ENCODE data around the gene LRRC4. TPM values are rescaled to one million over a fixed set of nuclear protein-coding genes. Genes with fewer than 3 reads are reported as not detected.

Gene LRRC4
- total RNA-seq, 1 experiment from 2014 or later = 0.26 TPM

GRCh38 chr7:128035712-128036111, 4.5 kb upstream of the LRRC4 start:
- BruUV-seq (replicated peaks) = no TSS peak
- Histone ChIP-seq H2AFZ (ENCODE audit: low read length) (no peak overlapping the region), H3K9ac (ENCODE audit: low read length) (no peak overlapping the region), H3K9me2 (replicated peaks; ENCODE audit: low read length) (no peaks in the 10 kb centered on the region), H3K36me3 (ENCODE audit: low read depth, low read length) (no peaks in the 10 kb centered on the region), H3K4me1 (ENCODE audit: insufficient read depth, low read length) (peaks cover 3% of the 10 kb centered on the region), H4K20me1 (ENCODE audit: low read length) (0 out of 2 replicates have a peak, but pooled peaks cover under 1% of the 10 kb centered on the region), H3K4me3 (ENCODE audit: low read length) (no peak overlapping the region), H3K79me2 (ENCODE audit: low read length) (no peaks in the 10 kb centered on the region), H3F3A (ENCODE audit: low read length, unreplicated experiment) (no peaks in the 10 kb centered on the region), H3K27me3 (ENCODE audit: low read length) (no peaks in the 10 kb centered on the region), H3K4me2 (ENCODE audit: low read length) (no peak overlapping the region), H3K9me3 (ENCODE audit: low read length) (no peaks in the 10 kb centered on the region), H3K27ac (ENCODE audit: low read length) (no peak overlapping the region)
- intact Hi-C loops (cut with micrococcal nuclease) = no loop called here
- POLR2A ChIA-PET (ENCODE audit: unreplicated experiment) = no interaction called here
- CTCF ChIA-PET = interaction anchor here (2.0 kb wide), 1 partner anchor 174 kb away, joined by 6 read pairs; no protein-coding TSS in a partner anchor
- ATAC-seq (peak; percentile 67), DNase-seq (peak; percentile 45)
- no peak for TF ChIP-seq EZH2 (IDR thresholded peaks at IDR 0.05; ENCODE audit: low read length, unreplicated experiment)
- TF ChIP-seq, protein P1, sequence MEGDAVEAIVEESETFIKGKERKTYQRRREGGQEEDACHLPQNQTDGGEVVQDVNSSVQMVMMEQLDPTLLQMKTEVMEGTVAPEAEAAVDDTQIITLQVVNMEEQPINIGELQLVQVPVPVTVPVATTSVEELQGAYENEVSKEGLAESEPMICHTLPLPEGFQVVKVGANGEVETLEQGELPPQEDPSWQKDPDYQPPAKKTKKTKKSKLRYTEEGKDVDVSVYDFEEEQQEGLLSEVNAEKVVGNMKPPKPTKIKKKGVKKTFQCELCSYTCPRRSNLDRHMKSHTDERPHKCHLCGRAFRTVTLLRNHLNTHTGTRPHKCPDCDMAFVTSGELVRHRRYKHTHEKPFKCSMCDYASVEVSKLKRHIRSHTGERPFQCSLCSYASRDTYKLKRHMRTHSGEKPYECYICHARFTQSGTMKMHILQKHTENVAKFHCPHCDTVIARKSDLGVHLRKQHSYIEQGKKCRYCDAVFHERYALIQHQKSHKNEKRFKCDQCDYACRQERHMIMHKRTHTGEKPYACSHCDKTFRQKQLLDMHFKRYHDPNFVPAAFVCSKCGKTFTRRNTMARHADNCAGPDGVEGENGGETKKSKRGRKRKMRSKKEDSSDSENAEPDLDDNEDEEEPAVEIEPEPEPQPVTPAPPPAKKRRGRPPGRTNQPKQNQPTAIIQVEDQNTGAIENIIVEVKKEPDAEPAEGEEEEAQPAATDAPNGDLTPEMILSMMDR (conservative IDR thresholded peaks at IDR 0.05; ENCODE audit: low read depth, low read length) = peak; percentile 68; the same call in 1 of the 2 replicates

GRCh38 chr7:128034825-128035224, 3.6 kb upstream of the LRRC4 start:
- ChIA-PET CTCF (interaction anchor here (0.5 to 0.6 kb wide), 2 partner anchors 180 to 427 kb away, joined by 3 read pairs; no protein-coding TSS in a partner anchor), POLR2A (ENCODE audit: unreplicated experiment) (no interaction called here)
- TF ChIP-seq, protein P1 (conservative IDR thresholded peaks at IDR 0.05; ENCODE audit: low read depth, low read length) = no peak
- TF ChIP-seq EZH2 (IDR thresholded peaks at IDR 0.05; ENCODE audit: low read length, unreplicated experiment) = no peak
- no peak for TF ChIP-seq EZH2phosphoT487 (IDR thresholded peaks at IDR 0.05; ENCODE audit: borderline replicate concordance, low read length)
- Histone ChIP-seq H3K27me3 (ENCODE audit: low read length) (no peaks in the 10 kb centered on the region), H3F3A (ENCODE audit: low read length, unreplicated experiment) (no peaks in the 10 kb centered on the region), H3K27ac (ENCODE audit: low read length) (no peak overlapping the region), H3K9ac (ENCODE audit: low read length) (no peak overlapping the region), H3K36me3 (ENCODE audit: low read depth, low read length) (no peaks in the 10 kb centered on the region), H3K4me3 (ENCODE audit: low read length) (no peak overlapping the region), H3K4me2 (ENCODE audit: low read length) (no peak overlapping the region), H3K9me3 (ENCODE audit: low read length) (no peaks in the 10 kb centered on the region), H3K79me2 (ENCODE audit: low read length) (no peaks in the 10 kb centered on the region), H3K4me1 (ENCODE audit: insufficient read depth, low read length) (no peaks in the 10 kb centered on the region), H3K9me2 (replicated peaks; ENCODE audit: low read length) (no peaks in the 10 kb centered on the region), H2AFZ (ENCODE audit: low read length) (no peak overlapping the region), H4K20me1 (ENCODE audit: low read length) (no peaks in the 10 kb centered on the region)
- DNase-seq = no peak
- intact Hi-C loops (cut with micrococcal nuclease) = no loop called here
- no peak for ATAC-seq
- no TSS peak for BruUV-seq (replicated peaks)

GRCh38 chr7:128033246-128033645, 2.0 kb upstream of the LRRC4 start:
- H3K4me2 ChIP-seq (ENCODE audit: low read length) = no peak overlapping the region
- peaks cover 1% of the 10 kb centered on the region; the same call in 1 of the 2 replicates for H3K4me1 ChIP-seq (ENCODE audit: insufficient read depth, low read length)
- H3K79me2 ChIP-seq (ENCODE audit: low read length) = no peaks in the 10 kb centered on the region
- no peaks in the 10 kb centered on the region for H4K20me1 ChIP-seq (ENCODE audit: low read length)
- POLR2A ChIA-PET (ENCODE audit: unreplicated experiment) = no interaction called here
- no peak overlapping the region for H3K4me3 ChIP-seq (ENCODE audit: low read length)
- H3K9me2 ChIP-seq (replicated peaks; ENCODE audit: low read length) = no peaks in the 10 kb centered on the region
- H3F3A ChIP-seq (ENCODE audit: low read length, unreplicated experiment) = no peaks in the 10 kb centered on the region
- TF ChIP-seq, protein P1 (conservative IDR thresholded peaks at IDR 0.05; ENCODE audit: low read depth, low read length) = no peak
- no peak for TF ChIP-seq EZH2phosphoT487 (IDR thresholded peaks at IDR 0.05; ENCODE audit: borderline replicate concordance, low read length)
- TF ChIP-seq EZH2 (IDR thresholded peaks at IDR 0.05; ENCODE audit: low read length, unreplicated experiment) = no peak
- CTCF ChIA-PET = no interaction called here
- 0 out of 2 replicates have a peak, but pooled peaks cover 9% of the 10 kb centered on the region for H3K36me3 ChIP-seq (ENCODE audit: low read depth, low read length)
- no TSS peak for BruUV-seq (replicated peaks)
- no peak for ATAC-seq
- intact Hi-C loops (cut with micrococcal nuclease) = no loop called here
- DNase-seq = no peak
- H3K27ac ChIP-seq (ENCODE audit: low read length) = no peak overlapping the region
- no peak overlapping the region for H3K9ac ChIP-seq (ENCODE audit: low read length)
- no peak overlapping the region for H2AFZ ChIP-seq (ENCODE audit: low read length)
- no peaks in the 10 kb centered on the region for H3K9me3 ChIP-seq (ENCODE audit: low read length)
- no peaks in the 10 kb centered on the region for H3K27me3 ChIP-seq (ENCODE audit: low read length)
